DMS114 treated with DMSO at 0.1 percent for 48 hours (cell line): ENCODE data around the gene ZNF565.
"Not testable (repeated sequence)": the region's sequence is repeated elsewhere in the genome, so short reads cannot be mapped to it uniquely, and the experiment has no call there.

Experiments used
- DNase-seq: peaks from one replicate; lab custom pipeline; 2025; ENCODE audit not compliant: unreplicated experiment; lab: John Stamatoyannopoulos, UW

Gene ZNF565

DNA sequence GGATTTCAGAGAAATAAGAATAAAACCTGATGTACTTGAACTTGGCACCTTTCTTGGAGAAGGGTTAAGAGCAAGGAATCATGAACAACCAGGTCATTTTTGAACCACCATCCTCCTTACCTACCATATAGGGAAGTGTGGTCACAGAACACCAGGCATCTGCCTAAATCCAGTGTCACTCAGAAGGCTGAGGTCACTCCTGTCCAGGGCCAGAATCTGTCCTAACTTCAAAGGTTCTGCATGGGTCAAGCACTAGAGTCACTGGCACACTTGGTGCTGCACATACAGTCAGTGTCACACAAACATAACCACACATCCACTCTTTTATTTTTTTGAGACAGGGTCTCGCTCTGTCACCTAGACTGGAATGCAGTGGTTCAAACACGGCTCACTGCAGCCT lies 1.6 kb downstream of the ZNF565 start:
- no peak for DNase-seq

DNA sequence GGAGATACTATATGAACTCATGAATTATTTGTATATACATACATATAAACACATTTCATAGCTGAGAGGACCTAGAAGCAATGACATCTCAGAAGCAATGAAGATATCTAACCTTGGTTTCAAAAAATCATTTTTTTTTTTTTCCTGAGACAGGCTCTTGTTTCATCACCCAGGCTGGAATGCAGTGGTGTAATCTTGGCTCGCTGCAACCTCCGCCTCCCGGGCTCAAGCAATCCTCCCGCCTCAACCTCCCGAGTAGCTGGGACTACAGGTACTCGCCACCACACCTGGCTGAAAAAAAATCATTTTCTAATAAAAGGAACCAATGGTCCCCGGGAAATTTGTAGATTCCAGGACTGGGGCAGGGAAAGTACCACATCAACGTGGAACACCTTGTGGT lies 4.0 kb downstream of the ZNF565 start:
- DNase-seq = no peak

DNA sequence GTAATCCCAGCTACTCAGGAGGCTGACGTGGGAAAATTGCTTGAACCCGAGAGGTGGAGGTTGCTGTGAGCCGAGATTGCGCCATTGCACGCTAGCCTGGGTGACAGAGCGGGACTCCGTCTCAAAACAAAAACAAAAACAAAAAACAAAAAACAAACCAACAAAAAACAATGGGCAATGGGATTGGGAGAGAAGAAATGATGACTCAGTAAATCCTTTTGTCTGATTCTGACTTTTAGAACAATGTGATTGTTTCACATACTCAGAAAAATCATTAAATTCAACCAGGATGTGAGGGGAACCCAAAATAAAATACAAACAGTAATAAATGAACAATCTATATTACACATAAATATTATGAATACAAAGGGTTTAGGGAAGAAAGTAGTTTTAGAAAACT lies 5.1 kb downstream of the ZNF565 start:
- no peak for DNase-seq

DNA sequence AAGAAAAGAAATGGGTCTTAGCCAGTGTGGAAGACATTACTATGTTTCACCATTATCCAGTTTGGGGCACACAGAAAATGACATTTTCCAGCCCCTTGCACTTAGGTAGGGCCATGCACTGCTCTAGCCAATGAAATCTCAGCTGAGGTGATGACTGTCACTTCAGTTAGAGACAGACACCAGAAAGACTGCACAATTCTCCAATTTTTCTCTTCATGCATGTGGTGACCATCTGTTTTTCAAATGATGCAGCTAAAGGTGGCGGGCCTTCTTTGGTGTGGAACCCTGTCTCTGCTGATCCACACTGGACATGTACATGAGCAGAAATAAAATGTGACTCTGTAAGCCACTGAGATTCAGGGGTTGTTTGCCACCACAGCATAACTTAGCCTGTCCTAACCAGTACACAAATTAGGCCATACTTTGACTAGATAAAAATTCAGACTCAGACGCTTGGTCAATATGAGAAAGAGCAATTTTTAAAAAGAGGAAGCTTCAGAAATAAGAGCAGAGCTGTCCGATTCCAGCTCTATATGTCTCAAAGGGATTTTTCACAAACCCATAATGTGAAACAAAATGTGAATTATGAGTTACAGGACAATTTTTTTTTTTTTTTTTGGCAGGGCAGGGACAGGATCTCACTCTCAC lies 6.7 kb downstream of the ZNF565 start:
- DNase-seq = no peak

DNA sequence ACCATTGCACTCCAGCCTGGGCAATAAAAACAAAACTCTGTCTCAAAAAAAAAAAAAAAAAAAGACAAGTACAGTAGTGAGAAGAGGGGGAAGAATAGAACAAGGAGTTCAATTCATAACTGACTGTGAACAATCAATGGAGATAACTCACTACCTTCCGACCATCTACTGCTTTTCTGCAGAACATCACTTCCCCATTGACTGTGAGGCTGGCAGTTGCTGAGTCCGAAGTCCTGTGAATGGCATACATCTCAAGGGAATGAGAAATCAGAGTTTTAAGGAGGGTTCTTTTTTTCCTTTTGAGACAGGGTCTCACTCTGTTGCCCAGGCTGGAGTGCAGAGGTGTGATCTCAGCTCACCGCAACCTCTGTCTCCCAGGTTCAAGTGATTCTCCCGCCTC lies 11.2 kb downstream of the ZNF565 start:
- DNase-seq = no peak

DNA sequence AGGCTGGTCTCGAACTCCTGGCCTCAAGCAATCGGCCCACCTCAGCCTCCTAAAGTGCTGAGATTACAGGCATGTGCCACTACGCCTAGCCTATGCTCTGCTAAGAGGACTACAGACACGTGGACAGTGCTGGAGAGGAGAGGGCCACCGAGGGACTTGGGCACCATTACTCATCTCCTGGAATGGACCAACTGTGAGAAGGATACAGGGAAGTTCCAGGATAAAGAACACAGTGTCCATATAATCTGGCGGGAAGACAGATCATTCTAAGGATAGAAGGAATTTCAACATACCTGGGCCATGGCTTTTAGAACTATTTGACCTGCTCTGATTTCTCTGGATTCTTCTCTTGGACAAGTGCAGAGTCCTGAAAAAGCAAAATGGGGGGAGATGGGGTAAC lies 12.8 kb downstream of the ZNF565 start:
- DNase-seq = no peak

DNA sequence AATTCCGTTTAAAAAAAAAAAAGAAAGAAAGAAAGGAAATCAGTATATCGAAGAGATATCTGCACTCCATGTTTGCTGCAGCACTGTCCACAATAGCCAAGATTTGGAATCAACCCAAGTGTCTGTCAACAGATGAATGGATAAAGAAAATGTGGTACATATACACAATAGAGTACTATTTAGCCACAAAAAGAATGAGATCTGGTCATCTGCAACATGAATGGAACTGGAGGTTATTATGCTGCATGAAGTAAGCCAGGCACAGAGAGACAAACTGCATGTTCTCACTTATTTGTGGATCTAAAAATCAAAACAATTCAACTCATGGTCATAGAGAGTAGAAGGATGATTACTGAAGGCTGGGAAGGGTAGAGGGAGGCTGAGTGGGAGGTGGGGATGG lies 16.3 kb downstream of the ZNF565 start:
- DNase-seq = no peak

DNA sequence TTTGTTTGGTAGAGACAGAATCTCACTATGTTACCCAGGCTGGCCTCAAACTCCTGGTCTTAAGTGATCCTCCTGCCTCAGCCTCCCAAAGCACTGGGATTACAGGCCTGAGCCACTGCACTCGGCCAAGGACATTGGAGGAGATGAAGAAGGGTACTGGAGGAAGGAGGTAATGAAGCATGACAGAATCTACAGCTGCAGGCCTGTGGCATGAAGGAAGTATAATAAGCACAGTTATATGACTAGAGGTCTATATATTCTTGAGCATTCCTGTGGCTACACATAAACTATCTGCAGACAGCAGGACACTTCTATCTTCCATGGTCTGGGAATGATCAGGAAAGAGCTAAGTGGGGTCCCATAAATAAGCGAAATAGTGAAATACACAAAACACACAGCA lies 18.2 kb downstream of the ZNF565 start:
- DNase-seq = no peak

DNA sequence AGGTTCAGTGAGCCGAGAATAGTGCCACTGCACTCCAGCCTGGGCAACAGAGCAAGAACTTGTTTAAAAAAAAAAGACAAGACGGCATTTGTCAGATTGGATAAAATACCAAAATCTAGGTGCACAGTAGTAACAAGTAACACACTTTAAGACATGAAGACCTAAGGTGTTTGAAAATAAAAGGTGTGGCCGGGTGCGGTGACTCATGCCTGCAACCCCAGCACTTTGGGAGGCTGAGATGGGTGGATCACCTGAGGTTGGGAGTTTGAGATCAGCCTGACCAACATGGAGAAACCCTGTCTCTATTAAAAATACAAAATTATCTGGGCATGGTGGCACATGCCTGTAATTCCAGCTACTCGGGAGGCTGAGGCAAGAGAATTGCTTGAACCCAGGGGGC lies 27.7 kb downstream of the ZNF565 start:
- not testable (repeated sequence) for DNase-seq

DNA sequence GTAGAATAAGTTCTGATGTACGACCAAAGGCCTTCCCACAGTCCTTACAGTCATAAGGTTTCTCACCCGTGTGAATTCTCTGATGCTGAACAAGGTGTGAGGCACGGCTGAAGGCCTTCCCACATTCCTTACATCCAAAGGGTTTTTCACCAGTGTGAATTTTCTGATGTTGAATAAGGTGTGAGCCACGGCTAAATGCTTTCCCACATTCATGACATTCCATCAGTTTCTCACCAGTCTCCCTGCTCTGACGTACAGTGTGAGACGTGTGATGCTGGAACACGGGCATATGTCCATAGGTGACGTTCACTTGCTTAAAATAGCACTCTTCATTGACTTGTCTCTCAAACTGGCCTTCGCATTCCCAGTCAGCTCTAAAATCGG lies 31.2 kb downstream of the ZNF565 start:
- DNase-seq = no peak

DNA sequence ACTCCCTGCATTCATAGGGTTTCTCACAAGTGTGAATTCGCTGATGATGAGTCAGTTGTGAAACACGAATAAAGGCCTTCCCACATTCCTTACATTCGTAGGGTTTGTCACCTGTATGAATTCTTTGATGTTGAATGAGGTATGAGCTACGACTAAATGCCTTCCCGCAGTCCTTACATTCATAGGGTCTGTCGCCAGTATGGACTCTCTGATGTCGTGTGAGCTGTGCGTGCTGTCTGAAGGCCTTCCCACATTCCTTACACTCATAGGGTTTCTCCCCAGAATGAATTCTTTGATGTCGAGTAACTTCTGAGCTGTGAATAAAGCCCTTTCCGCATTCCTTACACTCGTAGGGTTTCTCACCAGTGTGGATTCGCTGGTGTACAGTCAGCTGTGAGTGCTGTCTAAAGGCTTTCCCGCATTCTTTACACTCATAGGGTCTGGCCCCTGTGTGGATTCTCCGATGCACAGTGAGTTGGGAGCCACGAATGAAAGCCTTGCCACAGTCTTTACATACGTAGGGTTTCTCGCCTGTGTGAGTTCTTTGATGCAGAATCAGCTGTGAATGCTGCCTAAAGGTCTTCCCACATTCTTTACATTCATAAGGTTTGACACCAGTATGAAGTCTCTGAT lies 31.7 kb downstream of the ZNF565 start:
- DNase-seq = no peak

DNA sequence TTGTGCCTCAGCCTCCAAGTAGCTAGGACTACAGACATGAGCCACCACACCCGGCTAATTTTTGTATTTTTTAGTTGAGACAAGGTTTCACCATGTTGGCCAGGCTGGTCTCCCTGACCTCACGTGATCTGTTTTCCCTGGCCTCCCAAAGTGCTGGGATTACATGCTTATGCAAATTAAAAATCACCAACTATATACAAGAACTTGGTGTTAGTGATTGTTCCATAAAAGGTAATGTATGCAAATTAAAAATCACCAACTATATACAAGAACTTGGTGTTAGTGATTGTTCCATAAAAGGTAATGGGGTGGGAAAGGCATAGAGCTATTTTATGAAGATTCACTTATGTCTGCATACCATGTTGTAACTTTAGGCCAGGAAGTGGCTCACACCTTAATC lies 35.4 kb downstream of the ZNF565 start:
- DNase-seq = not testable (repeated sequence)

DNA sequence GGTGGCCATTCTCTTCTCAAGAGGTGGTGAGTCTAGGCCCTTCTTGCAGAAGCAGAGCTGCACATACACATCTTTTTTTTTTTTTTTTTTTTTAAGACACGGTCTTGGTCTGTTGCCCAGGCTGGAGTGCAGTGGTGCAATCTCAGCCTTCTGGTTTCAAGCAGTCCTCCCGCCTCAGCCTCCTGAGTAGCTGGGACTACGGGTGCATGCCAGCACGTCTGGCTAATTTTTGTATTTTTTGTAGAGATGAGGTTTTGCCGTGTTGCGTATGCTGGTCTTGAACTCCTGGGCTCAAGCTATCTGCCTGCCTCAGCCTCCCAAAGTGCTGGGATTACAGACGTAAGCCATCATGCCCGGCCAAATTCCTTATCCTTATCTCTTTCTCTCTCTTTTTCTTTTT lies 40.6 kb downstream of the ZNF565 start:
- DNase-seq = not testable (repeated sequence)

DNA sequence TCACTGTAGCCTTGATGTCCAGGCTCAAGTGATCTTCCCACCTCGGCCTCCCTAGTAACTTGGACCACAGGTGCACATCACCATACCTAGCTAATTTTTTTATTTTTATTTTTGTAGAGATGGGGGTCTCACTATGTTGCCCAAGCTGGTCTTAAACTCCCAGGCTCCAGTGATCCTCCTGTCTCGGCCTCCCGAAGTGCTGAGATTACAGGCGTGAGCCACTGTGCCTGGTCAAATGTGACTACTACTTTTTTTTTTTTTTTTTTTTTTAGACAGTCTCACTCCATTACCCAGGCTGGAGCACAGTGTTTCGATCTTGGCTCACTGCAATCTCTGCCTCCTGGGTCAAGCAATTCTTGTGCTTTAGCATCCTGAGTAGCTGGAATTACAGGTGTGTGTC lies 41.6 kb downstream of the ZNF565 start:
- DNase-seq = no peak

DNA sequence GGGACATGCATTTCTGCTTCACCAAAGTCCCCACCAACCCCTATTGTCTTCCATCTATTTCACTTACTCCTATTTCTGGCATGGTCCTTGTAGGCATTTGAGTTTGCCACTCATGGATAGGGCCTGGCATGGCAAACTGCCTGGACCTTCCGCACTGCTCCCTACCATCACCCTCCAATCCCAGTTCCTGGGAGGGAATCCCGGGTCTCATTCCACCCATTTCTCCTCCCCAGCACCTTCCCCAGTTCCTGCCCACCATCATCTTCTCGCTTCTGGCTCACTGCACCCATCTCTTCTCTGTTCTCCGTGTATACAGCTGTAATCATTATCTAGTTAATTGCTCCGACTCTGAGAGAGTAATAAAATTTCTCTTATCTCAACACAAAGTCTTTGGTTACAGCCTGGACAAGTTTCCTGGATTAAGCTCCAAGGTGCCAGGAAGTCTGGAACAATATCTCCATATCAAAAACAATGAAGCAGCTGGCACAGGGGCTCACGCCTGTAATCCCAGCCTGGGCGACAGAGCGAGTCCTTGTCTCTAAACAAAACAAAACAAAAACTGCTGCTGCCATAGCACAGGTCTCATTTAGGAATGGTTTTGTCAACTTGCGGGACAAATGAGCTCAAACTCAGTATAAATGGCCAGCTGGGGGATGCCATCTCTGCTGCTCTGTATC lies 45.2 kb downstream of the ZNF565 start:
- no peak for DNase-seq

DNA sequence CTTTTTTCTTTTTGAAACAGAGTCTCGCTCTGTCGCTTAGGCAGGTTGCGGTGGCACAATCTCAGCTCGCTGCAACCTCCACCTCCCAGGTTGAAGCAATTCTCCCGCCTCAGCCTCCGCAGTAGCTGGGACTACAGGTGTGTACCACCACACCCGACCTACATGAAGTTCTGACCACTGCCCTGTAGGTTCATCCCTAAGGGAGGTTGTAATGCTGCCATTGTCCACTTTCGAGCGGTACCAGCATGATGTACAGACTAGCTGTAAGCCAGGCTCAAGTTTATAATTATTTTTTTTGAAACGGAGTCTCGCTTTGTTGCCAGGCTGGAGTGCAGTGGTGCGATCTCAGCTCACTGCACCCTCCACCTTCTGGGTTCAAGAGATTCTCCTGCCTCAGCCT lies 50.7 kb downstream of the ZNF565 start:
- DNase-seq = no peak

DNA sequence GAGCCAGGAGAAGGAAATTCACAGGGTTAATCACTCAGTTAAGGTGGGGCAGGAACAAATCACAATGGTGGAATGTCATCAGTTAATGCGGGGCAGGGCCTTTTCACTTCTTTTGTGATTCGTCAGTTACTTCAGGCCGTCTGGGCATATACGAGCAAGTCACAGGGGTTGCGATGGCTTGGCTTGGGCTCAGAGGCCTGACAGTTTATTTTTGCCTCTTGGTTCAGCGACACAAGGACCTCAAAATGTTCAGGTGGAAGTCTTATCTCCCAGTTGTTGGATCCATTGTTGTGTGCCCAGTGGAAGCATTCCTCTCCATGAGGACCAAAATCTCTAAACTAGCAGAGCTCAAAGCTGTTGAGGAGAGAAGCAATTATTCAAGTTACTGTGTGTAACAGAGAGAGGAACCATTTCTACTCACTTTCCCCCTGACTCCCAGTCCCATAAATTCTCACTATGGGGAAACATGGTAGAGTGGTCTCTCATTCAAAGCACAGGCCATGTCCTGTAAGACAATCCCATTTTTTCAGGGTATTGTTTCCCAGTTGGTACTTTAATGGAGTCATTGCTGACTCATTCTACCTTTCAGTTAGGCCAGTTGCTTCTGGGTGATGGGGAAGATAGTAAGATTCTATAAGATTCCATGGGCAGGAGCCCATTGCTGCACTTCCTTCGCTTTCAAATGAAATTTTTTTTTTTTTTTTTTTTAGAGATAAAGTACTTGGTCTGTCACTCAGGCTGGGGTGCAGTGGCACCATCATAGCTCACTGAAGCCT lies 53.5 kb downstream of the ZNF565 start:
- no peak for DNase-seq

DNA sequence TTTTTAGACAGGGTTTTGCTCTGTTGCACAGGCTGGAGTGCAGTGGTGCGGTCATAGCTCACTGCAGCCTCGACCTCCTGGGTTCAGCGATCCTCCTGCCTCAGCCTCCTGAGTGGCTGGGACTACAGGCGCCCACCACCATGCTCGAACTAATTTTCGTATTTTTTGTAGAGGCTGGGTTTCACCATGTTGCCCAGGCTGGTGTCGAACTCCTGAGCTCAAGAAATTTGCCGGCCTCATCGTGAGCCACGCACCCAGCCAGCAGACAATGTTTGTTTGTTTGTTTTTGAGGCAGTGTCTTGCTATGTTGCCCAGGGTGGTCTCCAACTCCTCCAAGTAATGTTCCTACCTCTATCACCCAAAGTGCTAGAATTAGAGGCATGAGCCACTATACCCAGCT lies 61.3 kb downstream of the ZNF565 start:
- DNase-seq = no peak

DNA sequence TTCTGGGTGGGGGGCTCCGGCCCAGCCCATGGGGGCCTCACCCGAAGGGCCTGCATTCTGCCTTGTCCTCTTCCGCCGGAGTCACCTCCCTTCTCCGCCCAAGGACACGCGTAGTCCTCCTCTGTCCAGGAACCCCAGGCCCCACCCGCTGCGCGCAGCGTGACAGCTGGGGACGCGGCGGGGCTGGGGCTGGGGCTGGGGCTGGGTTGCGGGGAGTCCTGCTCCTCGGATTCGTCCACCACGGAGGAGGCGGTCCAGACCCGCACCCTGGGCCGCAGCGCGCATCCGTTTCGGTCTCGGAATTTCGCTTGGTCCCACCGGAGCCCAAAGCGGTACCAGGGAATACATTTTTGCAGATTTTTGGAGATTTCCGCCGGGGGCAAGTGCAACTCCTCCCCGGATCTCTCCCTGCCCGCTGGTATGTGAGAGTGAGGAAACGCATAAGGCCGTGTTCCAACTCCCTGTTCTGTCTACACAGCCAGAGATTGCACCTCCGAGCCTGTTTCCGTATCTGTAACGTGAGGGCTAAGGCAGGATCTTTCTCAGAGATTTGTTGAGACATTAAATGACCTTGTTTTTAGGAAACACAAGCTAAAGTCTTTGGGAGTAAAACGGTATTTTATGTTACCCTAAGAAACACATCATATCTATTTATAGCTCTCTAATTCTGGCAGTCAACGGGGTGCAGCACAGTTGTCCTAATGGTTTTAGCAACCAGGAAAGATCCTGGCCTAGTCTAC lies 61.9 kb downstream of the ZNF565 start, which contains the start of gene COX7A1:
COX7A1 (minus strand) TSS at position 96 of the 740 bp plus-strand sequence; CDS start at position 56, 40 bp downstream.
- no peak for DNase-seq

DNA sequence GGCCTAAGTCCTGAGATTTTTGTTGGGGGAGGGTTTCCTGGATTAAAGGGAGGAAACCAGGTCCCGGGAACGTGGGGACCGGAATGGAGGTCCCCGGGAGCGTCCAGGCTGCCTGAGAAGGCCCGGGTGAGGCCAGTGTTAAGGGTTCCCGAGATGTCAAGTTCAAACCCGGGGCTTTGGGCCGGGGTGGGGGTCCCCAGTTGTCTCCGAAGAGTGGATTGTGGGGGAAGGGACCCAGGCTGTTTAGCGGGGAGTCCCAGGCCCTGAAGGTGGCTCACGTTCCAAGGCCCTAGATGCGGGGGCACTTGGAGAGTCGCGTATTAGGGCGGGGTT lies 62.5 kb downstream of the ZNF565 start:
- DNase-seq = no peak
